Spleen (tissue), 13 donors: ENCODE data around the gene POLN. TPM values are rescaled to one million over a fixed set of nuclear protein-coding genes. Genes with fewer than 3 reads are reported as not detected.
A peak's percentile ranks its signal among the peaks of the same experiment; 100 is the strongest.

Experiments
- DNase-seq: peaks from one replicate; pipeline ENCODE4 v3.0.0-alpha.2; 2020
- H3K27ac ChIP-seq, 8 donors: fragments of 200-600 bp; sonication (generic) in 7 of 8; 1 replicate in 4 of 8; 2 replicates in 4 of 8; pipeline versions ENCODE4 v1.5.0 to v1.8.0; 2016 to 2021; ENCODE audit warnings: inconsistent platforms in 4 of 8, mild to moderate bottlenecking in 4 of 8, moderate library complexity in 1 of 8
- H3K27me3 ChIP-seq, 7 donors: fragments of 200-600 bp; sonication (generic) in 6 of 7; replicated peaks in 1 of 7; 1 replicate in 4 of 7; 2 replicates in 3 of 7; pipeline versions ENCODE4 v1.5.0 to v1.8.0; 2016 to 2021; ENCODE audit warnings: inconsistent platforms in 3 of 7, mild to moderate bottlenecking in 1 of 7
- H3K36me3 ChIP-seq, 6 donors: fragments of 200-600 bp; sonication (generic) in 5 of 6; 1 replicate in 4 of 6; 2 replicates in 2 of 6; pipeline versions ENCODE4 v1.5.0 to v1.8.0; 2016 to 2021; ENCODE audit warnings: inconsistent platforms in 2 of 6
- H3K4me1 ChIP-seq, 6 donors: fragments of 200-600 bp; sonication (generic) in 5 of 6; 1 replicate in 3 of 6; 2 replicates in 3 of 6; pipeline versions ENCODE4 v1.5.0 to v1.8.0; 2016 to 2021; ENCODE audit warnings: inconsistent platforms in 3 of 6
- H3K4me3 ChIP-seq, 8 donors: fragments of 200-600 bp; sonication (generic) in 7 of 8; 1 replicate in 4 of 8; 2 replicates in 4 of 8; pipeline versions ENCODE4 v1.5.0 to v1.8.0; 2016 to 2021; ENCODE audit warnings: inconsistent platforms in 4 of 8, mild to moderate bottlenecking in 4 of 8, moderate library complexity in 2 of 8
- H3K9me3 ChIP-seq, 8 donors: fragments of 200-600 bp; sonication (generic) in 7 of 8; 1 replicate in 4 of 8; 2 replicates in 4 of 8; pipeline versions ENCODE4 v1.5.0 to v1.8.0; 2016 to 2021; ENCODE audit warnings: inconsistent platforms in 4 of 8
- CTCF ChIP-seq, 11 experiments: fragments of 200-600 bp in 7 of 11; fragments of 450-650 bp in 4 of 11; sonication (generic) in 4 of 11; IDR thresholded peaks in 8 of 11; conservative IDR thresholded peaks in 3 of 11; 1 replicate in 7 of 11; 2 replicates in 4 of 11; pipeline versions ENCODE4 v1.4.0 to v1.8.0; 2016 to 2021; ENCODE audit warnings: antibody characterized with exemption in 11 of 11, inconsistent platforms in 4 of 11, mild to moderate bottlenecking in 1 of 11
- POLR2A ChIP-seq, 3 donors: fragments of 450-650 bp; IDR thresholded peaks; one replicate each; pipeline ENCODE4 v1.5.1; 2017; ENCODE audit warnings: antibody characterized with exemption in 3 of 3, mild to moderate bottlenecking in 1 of 3
- POLR2AphosphoS5 ChIP-seq, 3 donors: sonication (generic); formaldehyde crosslinking; IDR thresholded peaks; one replicate each; pipeline ENCODE4 v1.5.1; 2017; ENCODE audit warnings: antibody characterized with exemption in 3 of 3
- WGBS, 5 donors: extraction: QIAGEN DNeasy Blood & Tissue Kit in 3 of 5; methylation state at CpG; one replicate each; pipeline versions ENCODE4 v1.1.5 to v1.1.7; 2013 to 2018; 5-methylcytosine and 5-hydroxymethylcytosine counted together
- intact Hi-C: fragments of 100-400 bp; cut with DNase I; formaldehyde crosslinking; loops from one replicate; pipeline ENCODE4 v1.15.0; 2023; ENCODE audit warnings: low total_unique reads
- long read RNA-seq, 2 donors: transcript quantifications; one replicate each; lab custom pipeline, GENCODE V29; 2026
- polyA plus RNA-seq, 3 donors: library from polyadenylated mRNA; stranded (reverse); fragments of 200-250 nt; gene quantifications; one replicate each; pipeline ENCODE4 v1.2.1, GENCODE V29; 2013
- total RNA-seq, 7 donors: library from RNA; depleted of rRNA in 3 of 7; stranded (reverse); fragments of >200 nt in 3 of 7; fragmentation: NEBNext Ultra II Directional in 4 of 7; extraction: Animal tissue kit (Norgen Biotek cat#: 25700) in 4 of 7; gene quantifications; one replicate each; pipeline versions ENCODE4 v1.1.0 to v1.2.1, GENCODE V29; 2016 to 2021
- donor health status: healthy with polysubstance abuse.
- donor health status: DM: no; HTN: no; CAD: no; lungs with moderate emphysema.
- donor health status: DM: no; HTN: no; CAD: no.
- donor health status: Bipolar disorder and iron deficiency.
- donor health status: healthy.
- donor health status: DM: no; HTN: no; CAD: no.
- donor health status: DM: yes; HTN: yes; CAD: no.

The POLN gene
- 1 to 10 TPM; 1.9 to 3.5 (median 2.9) TPM for total RNA-seq
- polyA plus RNA-seq = 1 to 10 TPM; 1.2 to 1.5 (median 1.5) TPM
- long read RNA-seq, donor 1 = 0 reads
- long read RNA-seq, donor 2 = 0 reads

GRCh38 chr4:2241410-2242353 lies at the start of gene POLN, which contains the start of gene HAUS3:
Gene POLN, minus strand, starts transcription at chr4:2242121. Its CDS starts 12,890 bp downstream, at chr4:2229231.
Gene HAUS3, minus strand, starts transcription at chr4:2242121. Its CDS starts 1,175 bp downstream, at chr4:2240946.
- Histone ChIP-seq H3K36me3 (peaks cover 0 to 28% (median 0%) of the 10 kb centered on the region in 6 donors), H3K27me3 (no peaks in the 10 kb centered on the region), H3K27ac (peak within 1 kb of the TSS; percentile 73 to 94 (median 90)), H3K9me3 (no peaks in the 10 kb centered on the region), H3K4me3 (peak within 1 kb of the TSS; percentile 67 to 96 (median 87)), H3K4me1 (peaks cover 42 to 94% (median 87%) of the 10 kb centered on the region in 6 donors)
- intact Hi-C loops = no loop called here
- TF ChIP-seq POLR2AphosphoS5 (IDR thresholded peaks at IDR 0.05) (peak; percentile 98 to 99 (median 99)), POLR2A (IDR thresholded peaks at IDR 0.05) (peak; percentile 15 to 89 (median 16)), CTCF (IDR thresholded peaks at IDR 0.05 in 8 of 11, conservative IDR thresholded peaks at IDR 0.05 in 3 of 11) (peak in 3 of 11 experiments; percentile 35 to 44 (median 37))
- 0 to 1% (median 0%) methylated on average over 47 to 88 of the region's 88 CpGs for WGBS, 5 donors
- DNase-seq = peak; percentile 100

- DNase-seq = peak; percentile 89
- TF ChIP-seq CTCF (IDR thresholded peaks at IDR 0.05 in 8 of 11, conservative IDR thresholded peaks at IDR 0.05 in 3 of 11) = no peak
- peak; percentile 63 to 70 (median 68) for TF ChIP-seq POLR2AphosphoS5 (IDR thresholded peaks at IDR 0.05)
- Histone ChIP-seq H3K4me1 (peaks cover 8 to 37% (median 25%) of the 10 kb centered on the region in 6 donors), H3K27me3 (no peaks in the 10 kb centered on the region), H3K9me3 (peaks cover 0 to 6% (median 0%) of the 10 kb centered on the region in 8 donors), H3K27ac (peak overlapping the region in 5 of 8 donors; percentile 10 to 68 (median 48)), H3K4me3 (peak overlapping the region in 1 of 8 donors; percentile 32), H3K36me3 (peaks cover 0 to 3% (median 0%) of the 10 kb centered on the region in 6 donors)
- intact Hi-C loops = no loop called here
- 24 to 43% (median 29%) methylated on average over 18 to 24 of the region's 24 CpGs for WGBS, 5 donors
Measured at GRCh38 chr4:2290974-2291704, 49.2 kb upstream of the POLN start.

DNA sequence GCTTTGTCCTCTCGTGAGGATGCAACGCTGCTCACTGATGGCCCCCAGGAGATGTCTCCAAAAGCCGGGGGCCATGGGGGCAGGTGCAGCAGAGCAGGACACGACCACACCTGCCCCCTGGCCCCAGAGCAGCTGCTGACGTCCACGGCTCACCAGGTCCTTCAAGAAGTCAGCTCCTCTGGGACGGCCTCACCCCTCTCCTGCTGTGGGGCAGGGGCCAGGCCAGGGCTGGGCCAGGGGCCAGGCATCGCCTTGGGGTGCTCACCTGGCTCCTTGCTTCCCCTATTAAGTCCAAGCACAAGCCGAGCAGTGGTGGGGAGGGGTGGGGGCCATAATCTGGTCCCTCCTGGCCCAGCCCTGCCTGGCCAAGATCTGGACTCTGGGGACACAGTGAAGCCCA lies 48.6 kb upstream of the POLN start:
- Histone ChIP-seq H3K27ac (peak overlapping the region in 5 of 8 donors; percentile 10 to 68 (median 48)), H3K4me3 (peak overlapping the region in 1 of 8 donors; percentile 32), H3K27me3 (no peaks in the 10 kb centered on the region), H3K36me3 (peaks cover 0 to 3% (median 0%) of the 10 kb centered on the region in 6 donors), H3K4me1 (peaks cover 8 to 31% (median 24%) of the 10 kb centered on the region in 6 donors), H3K9me3 (peaks cover 0 to 6% (median 0%) of the 10 kb centered on the region in 8 donors)
- TF ChIP-seq CTCF (IDR thresholded peaks at IDR 0.05 in 8 of 11, conservative IDR thresholded peaks at IDR 0.05 in 3 of 11) = no peak
- TF ChIP-seq POLR2AphosphoS5 (IDR thresholded peaks at IDR 0.05) = no peak
- no peak for TF ChIP-seq POLR2A (IDR thresholded peaks at IDR 0.05)
- DNase-seq = peak; percentile 80
- 66 to 88% (median 77%) methylated on average over 1 to 9 of the region's 9 CpGs for WGBS, 5 donors
- intact Hi-C loops = no loop called here
